GM19468 (cell line): ENCODE data around the gene NAV2.

Experiments
- ATAC-seq: cut with Tn5 transposase; IDR thresholded peaks from one replicate; pipeline ENCODE4 v1.9.1; 2021; ENCODE audit warnings: mild to moderate bottlenecking, moderate library complexity, moderate number of reproducible peaks; ENCODE audit not compliant: unreplicated experiment; ENCODE audit errors: extremely low read depth

The NAV2 gene

GRCh38 chr11:20154381-20154780, 441.7 kb downstream of the NAV2 start:
- ATAC-seq = no peak

- no peak for ATAC-seq
Measured at GRCh38 chr11:20155683-20156279, 443.1 kb downstream of the NAV2 start.

GRCh38 chr11:20156280-20156875, 443.7 kb downstream of the NAV2 start:
- ATAC-seq = no peak

DNA sequence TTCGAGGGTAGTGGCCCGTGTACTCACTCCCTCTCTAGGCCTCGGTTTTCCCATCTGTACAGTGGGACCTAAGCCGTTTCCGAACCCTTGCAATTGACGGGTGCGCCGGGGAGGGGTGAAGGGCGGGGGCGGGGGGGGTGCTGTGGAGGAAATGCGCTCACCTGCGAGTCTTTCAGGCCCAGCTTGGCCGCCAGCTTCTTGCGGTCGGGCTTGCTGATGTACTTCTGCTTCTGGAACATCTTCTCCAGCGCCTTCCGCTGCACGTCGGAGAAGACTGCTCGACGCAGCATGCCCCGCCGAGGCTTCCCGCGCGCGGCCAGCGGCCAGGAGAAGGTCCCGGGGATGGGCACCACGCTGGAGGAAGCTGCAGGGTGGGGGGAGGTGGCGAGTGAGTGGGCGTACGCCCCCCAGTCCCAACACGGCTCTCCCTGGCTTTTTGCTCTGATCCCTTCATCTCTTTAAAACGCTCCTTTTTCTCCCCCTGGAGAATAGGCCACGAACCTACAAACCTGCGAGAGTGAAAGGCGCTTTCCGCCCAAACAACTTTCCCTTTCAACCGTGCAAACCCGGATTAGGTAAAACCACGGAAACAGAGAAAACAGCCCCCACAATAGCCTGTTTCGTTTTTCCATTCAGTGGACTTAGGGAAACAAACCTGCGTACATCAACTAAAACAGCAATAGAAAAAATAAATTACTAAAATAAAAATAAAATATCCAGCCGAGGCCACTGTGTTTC, 444.4 kb downstream of the NAV2 start:
- no peak for ATAC-seq

DNA sequence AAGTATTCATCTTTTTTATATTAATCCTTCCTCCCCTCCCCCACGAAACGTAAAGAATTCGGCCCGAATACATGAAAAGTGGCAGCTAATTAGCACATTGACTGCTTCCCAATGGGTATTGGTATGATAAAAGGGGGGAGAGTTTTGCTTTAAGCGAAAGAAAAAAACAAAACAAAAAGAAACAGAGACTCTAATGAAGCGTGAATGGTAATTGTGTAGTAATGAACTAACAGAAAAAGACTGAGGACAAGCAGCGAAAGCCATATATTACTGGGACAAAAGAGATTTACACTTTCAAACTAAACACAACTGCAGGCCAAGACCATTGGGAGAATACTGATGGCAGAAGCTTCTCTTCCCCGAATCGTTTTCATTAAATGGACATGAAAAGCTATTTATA, 445.1 kb downstream of the NAV2 start:
- ATAC-seq = no peak

- no peak for ATAC-seq
Measured at GRCh38 chr11:20158597-20159257, 446.1 kb downstream of the NAV2 start.

DNA sequence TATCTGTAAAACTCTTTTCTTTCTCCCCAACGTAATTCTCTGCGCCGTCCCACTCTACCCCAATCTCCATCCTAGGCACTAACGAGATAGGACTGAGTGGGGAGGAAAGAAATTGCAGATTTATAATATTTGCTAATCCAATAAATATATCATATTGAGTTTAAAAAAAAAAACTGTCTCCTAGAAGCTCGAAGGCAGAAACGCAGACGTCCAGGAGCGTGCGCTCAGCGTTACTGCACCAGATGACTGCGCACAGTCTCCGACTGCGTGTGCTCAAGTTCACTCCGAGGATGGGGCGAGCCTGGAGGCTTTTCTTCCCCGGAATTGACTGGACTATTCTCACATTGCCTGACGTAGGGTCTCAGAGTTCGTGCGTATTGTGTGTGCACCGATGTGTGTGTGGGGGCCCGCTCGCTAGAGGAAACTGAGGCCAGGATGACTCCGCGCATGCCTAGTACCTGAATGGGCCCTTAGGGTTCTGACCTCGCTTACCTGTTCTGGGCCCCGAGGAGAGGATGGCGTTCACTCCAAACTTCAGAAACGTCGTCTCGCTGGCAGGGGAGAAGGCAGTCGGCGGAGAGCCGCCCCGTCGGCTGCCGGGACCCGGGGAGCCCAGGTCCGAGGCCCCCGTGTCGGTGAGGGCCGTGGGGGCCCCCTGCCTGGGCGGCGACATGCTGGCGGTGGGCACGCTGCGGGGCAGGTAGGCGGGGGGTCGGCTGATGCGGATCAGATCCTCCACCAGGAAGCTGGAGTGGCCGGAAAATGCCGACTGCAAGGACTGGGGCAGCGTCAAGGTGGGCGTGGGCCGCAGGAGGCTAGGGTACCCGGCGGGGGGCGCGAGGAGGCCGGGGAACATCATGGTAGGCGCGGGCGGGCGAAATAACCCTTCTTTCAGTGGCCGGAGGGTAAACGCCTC, 447.1 kb downstream of the NAV2 start:
- no peak for ATAC-seq

- ATAC-seq = no peak
Measured at GRCh38 chr11:20160425-20161229, 448.0 kb downstream of the NAV2 start, which contains the start of gene DBX1. Gene DBX1 (minus strand): TSS chr11:20160475. CDS start chr11:20160324, 151 bp downstream.

DNA sequence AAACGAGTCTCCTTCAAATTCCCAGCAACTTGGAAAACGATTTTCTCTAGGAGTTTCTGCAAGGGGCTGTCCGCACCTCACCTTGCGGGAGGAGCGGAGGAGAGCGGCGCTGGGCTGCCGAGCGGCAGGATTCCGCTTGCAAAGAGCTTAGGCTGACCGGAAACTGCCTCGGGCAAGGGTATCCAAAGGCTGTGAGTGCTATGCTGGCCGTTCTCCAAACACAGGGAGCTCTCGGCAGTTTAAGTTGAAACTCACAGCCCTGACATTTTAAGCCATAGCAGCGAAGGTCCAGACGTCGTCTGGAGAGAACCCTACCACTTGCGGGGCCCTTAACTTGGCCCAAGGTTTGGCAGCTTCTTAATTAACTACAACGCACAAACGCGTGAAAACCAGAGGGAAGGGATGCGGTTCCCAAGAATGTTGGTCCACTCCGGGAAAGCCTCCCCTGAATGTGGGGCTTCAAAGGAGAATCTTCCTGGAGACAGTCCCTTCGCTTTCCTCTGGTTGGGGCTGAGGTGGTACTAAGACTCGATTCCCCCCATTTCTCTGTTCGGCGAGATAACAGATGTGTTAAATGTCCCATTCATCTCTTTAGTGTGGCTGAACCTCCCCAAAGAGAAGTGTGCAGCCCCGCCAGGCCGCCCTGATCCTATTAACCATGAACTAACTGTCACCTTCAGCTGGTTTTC, 448.7 kb downstream of the NAV2 start:
- ATAC-seq = no peak

GRCh38 chr11:20161923-20162744, 449.5 kb downstream of the NAV2 start:
- ATAC-seq = no peak

DNA sequence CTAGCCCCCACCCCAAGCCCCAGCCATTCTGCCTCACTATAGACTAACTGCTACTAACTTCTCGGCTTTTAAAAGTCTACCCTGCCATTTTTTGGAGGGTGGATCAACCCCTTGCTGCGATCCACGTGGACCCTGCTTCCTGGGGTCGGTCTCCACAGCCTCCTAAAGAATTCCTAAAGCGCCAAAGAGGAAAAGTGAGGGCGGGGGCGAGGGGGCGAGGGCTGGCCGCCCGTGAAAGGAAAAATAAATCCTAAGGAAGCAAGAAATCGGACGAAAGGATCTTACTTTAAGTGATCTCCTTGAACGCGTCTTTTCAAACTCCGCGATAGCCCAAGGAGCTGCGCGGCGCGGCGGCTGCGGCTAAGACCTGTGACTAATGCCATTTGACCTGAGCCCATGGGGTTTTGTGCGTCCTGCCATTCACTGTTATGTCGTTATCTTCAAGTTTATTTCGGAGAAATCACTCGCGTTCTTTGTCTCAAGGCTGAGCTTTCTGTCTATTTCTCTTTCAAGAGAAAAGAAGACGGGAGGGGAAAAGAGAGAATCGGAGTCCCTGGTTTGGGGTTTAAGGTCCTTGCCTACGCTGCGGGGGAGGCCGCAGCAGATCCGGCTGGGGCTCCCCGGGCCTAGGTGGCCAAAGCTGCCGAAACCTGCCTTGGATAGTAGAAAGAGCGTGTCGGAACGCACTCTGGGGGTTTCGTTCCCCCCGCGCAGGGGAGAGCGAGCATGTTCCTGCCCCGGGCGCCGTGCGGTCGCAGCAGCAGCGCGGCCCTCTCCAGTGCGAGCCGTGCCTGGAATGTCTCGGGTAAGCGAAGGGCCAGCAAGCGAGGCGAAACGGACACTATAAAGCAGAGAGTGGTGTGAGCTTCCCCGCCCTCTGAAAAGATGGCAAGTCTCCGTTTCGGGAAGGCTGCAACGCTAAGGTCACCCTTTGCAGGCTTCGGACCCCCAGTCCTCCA, 450.5 kb downstream of the NAV2 start:
- ATAC-seq = no peak

DNA sequence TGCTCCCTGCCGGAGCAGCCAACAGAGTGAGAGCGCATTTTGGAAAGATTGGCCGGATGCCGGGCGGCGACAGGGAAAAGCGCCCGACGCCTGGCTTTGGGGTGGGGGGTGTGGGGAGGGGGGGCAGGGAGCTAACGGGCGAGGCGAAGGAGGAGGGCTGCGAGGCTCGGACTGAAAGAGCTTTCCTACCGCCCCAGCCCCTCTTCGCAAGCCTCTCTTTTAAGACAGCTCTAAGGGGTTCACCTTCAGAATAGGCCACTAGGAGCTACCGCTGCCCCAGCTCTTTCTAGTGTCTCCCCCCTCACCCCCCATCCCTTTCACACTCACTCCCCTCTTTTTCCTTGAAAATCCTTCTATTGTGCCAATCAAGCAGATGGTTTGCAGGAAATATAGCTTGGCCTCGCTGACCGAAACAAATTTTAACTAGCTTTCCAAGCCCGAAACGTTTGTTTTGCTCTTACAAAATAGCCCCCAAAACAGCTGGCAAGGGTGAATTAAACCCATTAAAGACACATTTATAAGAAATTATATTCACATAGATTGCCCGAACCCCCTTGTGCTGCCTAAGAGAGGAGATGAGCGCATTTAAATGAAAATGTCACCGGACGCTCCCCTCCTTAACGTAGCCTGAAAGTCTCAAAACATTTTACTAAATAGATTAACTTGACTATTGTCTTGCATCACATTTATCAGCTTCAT, 451.3 kb downstream of the NAV2 start:
- ATAC-seq = no peak
